NCI-H446 treated with DMSO at 0.1 percent for 48 hours (cell line): Measurements from ENCODE around the gene CLASP2.
"Not testable (repeated sequence)": the region's sequence is repeated elsewhere in the genome, so short reads cannot be mapped to it uniquely, and the experiment has no call there.

Experiments used
- DNase-seq: peaks from one replicate; lab custom pipeline; 2025; lab: John Stamatoyannopoulos, UW

CLASP2 gene

DNA sequence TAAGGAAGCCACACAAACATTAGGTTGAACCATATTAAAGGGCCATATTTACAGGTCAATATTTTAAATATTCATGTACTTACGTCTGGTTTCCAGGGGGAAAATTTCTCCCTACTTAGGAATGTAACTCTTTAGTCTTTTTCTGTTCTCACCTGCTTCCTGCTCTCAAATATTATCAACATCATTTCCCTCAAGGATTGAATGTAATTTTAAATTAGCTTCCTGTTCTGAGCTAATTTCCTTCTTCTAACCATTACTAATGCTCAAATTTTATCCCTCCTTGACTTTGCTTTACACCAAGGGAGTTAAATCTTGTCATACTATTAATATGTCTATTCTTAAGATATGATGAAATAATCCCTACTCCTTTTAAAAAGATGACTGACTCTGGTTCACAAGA, 174.5 kb downstream of the CLASP2 start:
- no peak for DNase-seq

DNA sequence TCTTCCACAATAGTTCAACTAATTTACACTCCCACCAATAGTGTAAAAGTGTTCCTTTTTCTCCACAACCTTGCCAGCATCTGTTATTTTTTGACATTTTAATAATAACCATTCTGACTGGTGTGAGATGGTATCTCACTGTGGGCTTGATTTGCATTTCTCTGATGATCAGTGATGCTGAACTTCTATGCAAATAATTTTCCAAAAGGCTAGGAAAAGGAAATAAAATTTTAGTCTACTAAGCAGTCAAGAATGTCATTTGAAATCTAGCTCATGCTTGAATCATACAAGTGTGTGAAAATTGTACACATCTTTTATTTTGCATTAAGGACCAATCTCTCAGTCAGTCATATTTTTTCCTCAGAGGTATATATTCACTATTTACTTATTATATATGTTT, 176.1 kb downstream of the CLASP2 start:
- no peak for DNase-seq

DNA sequence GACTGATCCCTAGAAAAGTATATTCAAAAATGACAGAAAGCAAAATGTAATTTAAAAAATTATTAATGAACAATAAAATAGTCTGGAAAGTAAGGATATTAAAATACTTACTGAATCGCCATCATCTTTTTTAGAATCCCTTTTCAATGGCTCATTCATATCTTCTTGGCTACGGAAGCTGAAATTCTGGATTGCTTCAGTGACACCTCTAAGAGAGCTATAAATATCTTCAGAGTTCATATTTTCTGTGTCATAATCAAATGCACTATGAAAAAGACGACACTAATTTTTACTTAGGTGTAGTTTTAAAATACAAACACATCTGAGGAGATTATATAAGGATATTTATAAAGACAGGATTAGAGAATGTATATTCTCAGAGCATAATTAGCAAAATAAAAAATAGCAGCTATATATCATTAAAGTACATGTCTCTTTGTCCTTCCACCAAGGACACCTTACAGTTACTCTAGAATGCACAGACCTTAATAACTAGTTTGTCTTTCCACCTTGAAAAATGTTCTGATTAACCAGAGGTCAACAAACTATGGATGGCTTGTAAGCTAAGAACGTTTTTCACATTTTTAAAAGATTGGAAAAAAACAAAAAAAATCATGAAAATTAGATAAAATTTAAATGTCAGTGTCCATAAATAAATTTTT, 179.2 kb downstream of the CLASP2 start:
- DNase-seq, result no peak

DNA sequence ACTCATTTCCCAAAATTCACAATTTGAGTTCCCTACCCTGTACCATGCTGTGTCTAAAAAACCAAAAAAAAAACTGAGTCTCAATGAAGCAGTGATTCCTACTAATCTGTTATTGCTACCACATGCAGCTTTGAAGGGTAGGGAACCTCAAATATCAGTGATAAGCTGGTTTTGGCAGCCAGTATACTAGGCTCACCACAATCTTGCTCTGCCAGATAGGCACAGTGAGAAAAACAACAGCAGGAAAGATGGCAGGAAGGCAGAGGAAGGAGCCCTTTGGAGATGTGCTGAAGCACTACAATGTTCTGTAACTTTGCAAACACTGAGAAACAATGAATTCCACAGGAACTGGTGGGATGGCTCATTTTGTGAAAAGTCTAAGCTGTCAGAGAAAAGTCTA, 180.9 kb downstream of the CLASP2 start:
- DNase-seq, result no peak

DNA sequence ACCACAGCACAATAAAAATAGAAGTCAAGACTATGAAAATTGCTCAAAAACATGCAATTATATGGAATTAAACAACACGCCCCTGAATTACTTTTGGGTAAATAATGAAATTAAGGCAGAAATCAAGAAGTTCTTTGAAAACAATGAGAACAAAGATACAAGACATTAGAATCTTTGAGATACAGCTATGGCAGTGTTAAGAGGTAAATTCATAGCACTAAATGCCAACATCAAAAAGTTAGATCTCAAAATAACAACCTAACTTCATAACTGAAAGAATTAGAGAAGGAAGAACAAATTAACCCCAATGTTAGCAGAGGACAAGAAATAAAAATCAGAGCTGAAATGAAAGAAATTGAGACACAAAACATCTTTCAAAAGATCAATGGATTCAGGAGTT, 191.3 kb downstream of the CLASP2 start:
- no peak for DNase-seq

DNA sequence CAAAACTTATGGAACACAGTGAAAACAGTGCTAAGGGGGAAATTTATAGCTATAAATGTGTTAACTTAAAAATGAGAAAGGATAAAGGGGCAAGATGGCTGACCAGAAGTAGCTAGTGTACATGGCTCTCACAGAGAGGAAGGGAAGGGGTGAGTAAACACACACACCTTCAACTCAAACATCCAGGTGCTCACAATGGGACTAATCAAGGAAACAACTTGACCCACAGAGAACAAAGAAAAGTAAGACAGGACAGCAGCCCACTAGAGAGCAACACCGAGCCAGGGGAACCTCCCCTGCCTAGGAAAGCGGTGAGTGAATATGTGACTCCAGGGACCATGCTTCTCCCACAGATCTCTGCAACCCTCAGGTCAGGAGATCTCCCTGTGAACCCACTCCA, 192.8 kb downstream of the CLASP2 start:
- DNase-seq, result no peak

DNA sequence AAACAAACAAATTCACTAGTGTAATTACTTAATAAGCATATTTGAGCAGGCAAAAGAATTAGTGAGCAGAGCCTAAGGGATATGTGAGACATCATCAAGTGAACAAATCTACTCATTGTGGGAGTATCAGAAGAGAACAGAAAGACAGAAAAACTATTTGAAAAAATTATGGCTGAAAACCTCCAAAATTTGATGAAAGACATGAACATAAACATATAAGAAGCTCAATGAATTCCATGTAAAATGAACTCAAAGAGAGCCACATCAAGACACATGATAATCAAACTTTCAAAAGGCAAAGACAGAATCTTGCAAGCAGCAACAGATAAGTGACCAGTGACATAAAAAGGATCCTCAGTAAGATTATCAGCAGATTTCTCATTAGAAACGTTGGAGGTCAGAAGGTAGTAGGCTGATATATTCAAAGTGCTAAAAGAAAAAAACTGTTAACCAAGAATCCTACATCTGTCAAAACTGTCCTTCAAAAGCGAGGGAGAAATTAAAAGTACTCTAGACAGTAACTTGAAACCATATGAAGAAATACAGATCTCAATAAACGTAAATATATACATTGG, 194.9 kb downstream of the CLASP2 start:
- DNase-seq, result no peak

DNA sequence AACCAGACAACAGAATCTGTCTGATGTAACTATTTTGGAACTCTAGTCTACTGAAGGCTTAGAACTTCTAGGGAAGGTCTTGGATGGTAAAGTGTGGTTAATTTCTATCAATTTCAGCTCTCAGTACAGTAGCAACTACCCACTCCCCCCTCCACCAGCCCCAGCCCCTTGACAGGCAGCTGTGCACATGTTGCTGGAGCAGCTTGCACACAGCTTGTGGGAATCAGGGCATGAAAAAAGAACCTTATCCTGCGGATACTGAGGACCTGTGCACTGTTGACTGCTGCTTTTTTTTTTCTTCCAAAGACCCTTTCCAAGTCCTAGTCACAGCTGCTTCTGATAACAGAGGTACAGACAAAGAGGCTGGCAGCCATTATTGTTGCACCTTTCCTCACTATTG, 196.3 kb downstream of the CLASP2 start:
- DNase-seq, result no peak

DNA sequence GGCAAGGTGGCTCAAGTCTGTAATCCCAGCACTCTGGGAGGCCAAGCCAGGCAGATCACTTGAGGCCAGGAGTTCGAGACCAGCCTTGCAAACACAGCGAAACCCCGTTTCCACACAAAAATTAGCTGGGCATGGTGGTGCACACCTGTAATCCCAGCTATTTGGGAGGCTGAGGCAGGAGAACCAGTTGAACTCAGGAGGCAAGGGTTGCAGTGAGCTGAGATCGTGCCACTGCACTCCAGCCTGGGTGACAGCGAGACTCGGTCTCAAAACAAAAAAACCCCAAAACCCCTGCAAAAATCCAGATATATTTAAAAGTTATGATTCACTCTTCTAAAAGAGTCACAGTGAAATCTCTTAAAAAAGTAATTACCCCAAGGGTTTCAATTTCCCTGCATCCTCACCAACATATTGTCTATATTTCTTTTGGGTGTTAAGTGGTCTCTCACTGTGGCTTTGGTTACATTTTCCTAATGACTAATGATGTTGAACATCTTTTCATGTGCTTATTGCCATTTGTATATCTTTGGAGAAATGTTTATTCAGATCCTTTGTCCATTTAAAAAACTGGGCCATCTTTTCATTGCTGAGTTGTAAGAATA, 204.7 kb downstream of the CLASP2 start:
- DNase-seq, result no peak

DNA sequence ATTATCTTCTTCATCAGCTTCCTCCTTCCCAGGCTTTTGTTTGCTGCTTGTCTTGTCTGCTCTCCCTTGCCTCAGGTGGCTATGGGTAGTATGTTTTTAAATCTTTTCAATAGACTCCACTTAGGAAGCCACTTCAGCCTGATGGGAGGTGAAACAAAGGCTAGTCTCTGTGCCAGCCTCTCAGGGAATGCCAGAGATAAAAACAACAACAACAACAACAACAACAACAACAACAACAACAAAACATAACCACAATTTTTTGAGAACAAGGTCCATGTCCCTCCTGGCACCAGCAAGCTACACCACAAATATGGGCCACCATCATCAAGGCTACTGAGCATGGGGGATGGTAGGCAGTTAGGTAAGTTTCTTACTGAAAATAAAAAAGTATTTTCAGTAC, 213.0 kb downstream of the CLASP2 start:
- DNase-seq, result no peak

DNA sequence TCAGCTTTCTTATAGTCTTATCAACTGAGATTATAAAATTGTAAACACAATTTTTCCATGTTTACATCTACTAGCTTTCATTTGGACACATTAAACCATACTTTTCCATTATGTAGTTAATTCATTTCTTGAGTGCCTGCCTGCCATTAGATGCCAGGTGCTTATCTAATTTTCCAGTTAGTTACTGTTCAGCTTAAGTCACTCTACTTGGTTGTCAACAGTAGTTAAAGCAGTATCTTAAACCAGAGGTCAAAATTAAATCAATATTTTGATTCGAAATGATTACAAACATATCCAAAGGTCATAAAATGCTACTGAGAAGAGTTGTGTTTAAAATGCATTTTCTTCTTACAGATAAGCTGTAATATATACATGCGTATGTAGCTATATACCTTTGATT, 221.6 kb downstream of the CLASP2 start:
- no peak for DNase-seq

DNA sequence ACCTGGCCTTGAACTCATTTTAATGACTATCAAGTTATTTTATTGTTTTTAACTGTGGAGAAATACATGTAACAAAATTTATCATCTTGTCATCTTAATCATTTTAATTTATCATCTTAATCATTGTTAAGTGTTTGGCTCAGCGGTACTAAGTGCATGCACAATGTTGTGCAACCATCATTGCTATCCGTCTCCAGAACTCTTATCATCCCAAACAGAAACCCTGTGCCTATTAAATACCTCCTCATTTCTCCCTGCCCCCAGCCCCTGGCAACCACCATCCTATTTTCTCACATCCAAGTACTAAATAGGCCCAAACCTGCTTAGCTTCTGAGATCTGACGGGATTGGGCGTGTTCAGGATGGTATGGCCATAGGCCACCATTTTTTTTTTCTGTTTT, 226.3 kb downstream of the CLASP2 start:
- no peak for DNase-seq

DNA sequence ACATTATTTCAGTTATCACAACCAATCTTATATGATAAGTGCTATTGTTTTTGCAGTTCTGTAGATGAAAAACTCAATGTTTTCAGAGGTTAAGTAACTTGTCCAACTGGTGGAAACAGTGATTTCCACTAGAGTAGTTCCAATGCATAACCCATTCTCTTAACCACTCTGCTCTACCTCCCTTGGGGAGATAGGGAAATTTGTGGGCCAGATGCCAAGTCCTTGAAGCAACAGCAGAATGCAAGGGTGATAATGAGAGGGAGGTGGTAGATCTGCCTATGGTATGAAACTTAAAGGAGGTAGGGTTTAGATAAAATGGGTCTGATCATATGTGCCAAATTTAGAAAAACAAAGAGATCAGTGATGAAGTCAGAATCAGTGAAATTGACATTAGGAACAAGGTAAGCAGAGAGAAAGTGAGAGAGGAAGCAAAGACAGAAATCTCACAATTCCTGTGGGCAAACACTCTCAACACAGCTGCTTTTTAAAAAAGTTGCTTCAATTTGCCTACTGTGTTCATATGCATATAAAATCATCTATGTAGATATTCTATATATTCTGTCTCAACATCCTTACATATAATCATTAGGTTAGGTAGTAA, 227.3 kb downstream of the CLASP2 start:
- DNase-seq, result no peak

DNA sequence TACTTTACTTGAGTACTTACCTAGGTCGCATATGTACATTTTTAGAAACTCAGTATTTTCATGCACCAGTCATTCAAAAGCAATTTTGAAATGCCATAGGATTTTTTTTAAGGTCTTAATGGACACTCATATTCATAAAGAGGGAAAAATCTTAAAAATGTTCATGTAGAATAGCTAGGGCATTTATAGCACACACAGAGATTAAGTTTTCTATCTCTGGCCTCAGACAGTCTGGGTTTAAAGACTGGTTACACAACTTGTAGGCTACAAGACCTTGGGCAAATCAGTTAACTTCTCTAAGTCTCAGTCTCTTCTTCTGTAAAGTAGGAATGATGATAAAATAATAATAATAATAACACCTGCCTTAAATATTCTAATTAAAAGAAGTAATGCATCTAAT, 229.4 kb downstream of the CLASP2 start:
- DNase-seq, result no peak

DNA sequence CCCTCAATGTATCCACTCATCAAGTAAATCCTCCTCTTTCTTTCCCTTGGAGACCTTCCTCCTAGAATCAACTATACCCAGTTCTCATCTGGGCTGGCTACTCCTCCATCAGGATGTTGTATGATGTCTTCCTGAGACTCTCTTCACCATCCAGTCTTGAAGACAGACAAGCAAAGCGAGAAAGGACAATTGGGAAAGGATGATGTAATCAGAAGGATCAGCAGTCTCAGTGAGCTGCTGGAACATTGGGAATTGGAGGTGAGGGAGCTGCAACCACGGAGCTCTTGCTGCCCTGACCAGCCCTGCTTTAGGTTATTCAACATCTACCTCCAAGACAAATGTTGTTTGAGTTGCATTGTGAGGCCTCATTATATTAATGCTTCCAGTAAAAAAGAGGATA, 229.8 kb downstream of the CLASP2 start:
- DNase-seq, result no peak

DNA sequence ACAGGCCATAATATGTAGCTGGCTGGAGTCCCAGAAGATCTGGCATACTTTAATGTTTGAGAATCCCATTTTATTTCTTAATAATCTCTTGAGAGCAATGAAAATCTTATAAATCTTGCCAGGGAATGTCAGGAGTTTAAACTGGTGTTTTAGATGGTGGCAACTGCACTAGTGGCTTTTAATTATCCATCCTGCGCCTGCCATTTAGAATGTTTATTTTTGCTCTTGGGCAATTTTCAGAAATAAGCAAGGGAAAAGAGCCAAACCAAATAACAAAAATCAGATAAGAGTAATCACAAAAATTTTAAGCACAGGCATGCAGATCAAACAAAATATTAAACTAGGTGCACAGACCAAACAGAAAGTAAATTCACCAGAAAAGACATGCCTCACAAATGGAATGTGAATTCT, 235.9 kb downstream of the CLASP2 start:
- no peak for DNase-seq

DNA sequence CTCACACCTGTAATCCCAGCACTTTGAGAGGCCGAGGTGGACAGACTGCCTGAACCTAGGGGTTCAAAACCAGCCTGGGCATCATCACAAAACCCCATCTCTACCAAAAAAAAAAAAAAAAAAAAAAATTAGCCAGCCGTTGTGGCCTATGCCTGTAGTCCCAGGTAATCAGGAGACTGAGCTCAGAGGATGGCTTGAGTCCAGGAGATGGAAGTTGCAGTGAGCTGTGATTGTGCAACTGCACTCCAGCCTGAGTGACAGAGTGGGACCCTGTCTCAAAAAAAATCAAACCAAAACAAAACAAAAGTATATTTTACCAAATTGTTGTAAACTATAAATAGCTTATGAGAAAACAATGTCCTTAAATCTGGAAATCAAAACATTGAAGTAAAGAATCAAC, 243.2 kb downstream of the CLASP2 start:
- no peak for DNase-seq

DNA sequence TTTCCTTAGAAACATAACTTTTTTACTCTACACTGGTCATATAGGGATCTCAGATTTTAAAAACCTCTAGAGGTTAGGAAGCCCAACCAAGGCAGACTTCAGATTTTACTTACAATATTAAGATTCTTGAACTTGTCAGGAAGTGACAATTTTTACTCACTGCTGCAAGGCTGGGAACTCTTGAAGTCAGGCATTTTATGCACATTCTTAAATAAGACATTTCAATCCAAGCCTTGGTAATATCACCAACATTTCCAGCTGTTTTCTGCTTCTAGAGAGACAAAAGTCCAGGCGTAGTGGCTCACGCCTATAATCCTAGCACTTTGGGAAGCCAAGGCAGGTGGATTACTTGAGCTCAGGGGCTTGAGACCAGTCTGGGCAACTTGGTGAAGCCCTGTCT, 244.2 kb downstream of the CLASP2 start:
- no peak for DNase-seq

DNA sequence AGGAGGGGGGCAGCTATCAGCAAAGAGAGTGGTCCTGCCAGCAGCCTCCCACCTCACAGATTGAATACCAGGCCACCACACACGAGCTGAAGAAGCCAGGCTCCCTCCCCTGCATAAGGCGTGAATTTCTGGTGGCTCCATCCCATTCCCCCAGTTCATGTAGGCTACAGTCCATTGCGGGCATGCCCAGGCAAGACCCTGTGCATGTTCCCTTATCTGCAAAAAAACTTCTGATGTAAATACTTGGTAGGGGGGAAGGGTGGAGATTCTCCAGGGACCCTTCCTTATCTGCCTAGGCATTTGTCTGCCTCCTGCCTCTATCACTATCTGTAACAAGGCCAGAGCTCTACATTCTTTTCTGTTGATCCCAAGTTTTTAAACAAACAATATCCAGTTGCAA, 250.3 kb downstream of the CLASP2 start:
- DNase-seq, result no peak

DNA sequence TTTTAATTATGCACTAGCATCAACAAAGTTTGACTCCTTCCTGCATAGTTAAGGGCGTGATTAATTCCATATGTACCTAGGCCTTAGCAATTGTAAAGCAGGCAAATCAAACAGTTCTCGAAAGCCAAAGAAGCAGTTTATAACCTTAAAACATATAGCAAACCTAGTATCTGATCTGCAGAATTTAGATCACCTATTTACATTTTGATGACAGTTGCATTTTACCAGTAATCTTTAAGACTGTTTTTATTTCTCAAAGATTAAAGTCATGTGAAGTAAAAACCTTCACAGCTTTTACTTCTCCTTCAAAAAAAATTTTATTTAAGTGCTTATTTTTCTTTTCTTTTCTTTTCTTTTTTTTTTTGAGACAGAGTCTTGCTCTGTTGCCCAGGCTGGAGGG, 257.0 kb downstream of the CLASP2 start:
- DNase-seq, result no peak

DNA sequence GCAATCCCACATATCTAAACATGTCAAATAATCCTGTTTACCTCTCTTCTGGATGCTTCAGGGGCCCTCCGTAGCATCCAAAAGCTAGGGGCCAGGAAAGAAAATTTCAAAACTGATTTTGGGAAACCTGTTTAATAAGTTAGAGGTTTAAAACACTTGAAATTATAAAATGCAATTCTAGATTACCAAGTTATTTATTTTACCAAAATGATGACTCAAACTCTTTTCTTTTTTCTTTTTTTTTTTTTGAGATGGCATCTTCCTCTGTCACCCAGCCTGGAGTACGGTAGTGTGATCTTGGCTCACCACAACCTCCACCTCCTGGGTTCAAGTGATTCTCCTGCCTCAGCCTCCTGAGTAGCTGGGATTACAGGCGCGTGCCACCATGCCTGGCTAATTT, 258.5 kb downstream of the CLASP2 start:
- not testable (repeated sequence) for DNase-seq

DNA sequence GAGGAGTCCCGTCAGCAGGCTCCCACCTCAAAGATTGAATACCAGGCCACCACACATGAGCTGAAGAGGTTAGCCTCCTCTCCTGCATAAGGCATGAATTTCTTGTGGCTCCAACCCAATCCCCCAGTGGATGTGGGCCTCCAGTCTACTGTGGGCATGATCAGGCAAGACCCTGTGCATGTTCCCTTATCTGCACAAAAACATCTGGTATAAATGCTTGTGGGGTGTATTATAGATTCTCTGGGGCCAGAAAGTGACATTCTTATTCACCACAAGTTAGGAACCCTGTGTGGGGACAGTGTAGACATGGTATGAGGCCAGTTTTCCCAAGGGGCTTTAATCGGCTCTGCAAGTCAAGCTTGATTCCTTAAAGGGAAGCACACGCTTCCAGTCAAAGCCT, 259.6 kb downstream of the CLASP2 start:
- DNase-seq, result no peak

DNA sequence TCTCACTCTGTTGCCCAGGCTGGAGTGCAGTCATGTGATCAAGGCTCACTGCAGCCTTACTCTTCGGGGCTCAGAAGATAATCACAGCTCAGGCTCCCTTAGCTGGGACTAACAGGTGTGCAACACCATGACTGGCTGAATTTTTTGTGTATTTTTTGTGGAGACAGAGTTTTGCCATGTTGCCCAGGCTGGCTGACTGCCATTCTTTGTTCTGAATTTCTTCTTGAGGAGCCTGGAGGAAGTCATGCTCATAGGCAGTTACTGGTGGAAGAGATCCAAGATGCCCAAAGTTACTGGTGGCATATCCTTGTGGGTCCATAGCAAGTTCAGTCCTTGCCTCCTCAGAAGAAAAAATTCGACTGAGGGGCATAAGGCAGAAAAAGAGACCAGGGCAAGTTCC, 261.3 kb downstream of the CLASP2 start:
- no peak for DNase-seq

DNA sequence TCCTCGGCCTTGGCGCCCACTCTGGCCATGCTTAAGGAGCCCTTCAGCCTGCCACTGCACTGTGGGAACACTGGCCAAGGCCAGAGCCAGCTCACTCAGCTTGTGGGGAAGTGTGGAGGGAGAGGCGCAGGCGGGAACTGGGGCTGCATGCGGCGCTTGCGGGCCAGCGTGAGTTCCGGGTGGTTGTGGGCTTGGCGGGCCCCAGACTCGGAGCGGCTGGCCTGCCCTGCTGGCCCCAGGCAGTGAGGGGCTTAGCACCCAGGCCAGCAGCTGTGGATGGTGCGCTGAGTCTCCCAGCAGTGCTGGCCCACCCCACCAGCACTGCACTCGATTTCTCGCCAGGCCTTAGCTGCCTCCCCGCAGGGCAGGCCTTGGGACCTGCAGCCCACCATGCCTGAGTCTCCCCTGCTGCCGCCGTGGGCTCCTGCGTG, 264.7 kb downstream of the CLASP2 start:
- DNase-seq, result no peak
